IMR-90 (cell line): ENCODE results near the gene GABPA.

Experiments used
- BHLHE40 ChIP-seq: fragments of 150-350 bp; IDR thresholded peaks from 2 replicates; pipeline ENCODE4 v1.6.1; 2016; ENCODE audit warnings: mild to moderate bottlenecking, low read depth, low read length
- CEBPB ChIP-seq: IDR thresholded peaks from 2 replicates; pipeline ENCODE4 v1.6.1; 2012; ENCODE audit warnings: low read depth, low read length, improper control_type of control experiment
- CHD1 ChIP-seq: IDR thresholded peaks from 2 replicates; pipeline ENCODE4 v1.6.1; 2012; ENCODE audit warnings: low read depth, low read length, improper control_type of control experiment
- CTCF ChIP-seq: conservative IDR thresholded peaks from 2 replicates; pipeline ENCODE4 v1.5.1; 2012; ENCODE audit warnings: mild to moderate bottlenecking, low read depth, low read length, improper control_type of control experiment
- FOS ChIP-seq: fragments of 150-350 bp; IDR thresholded peaks from 2 replicates; pipeline ENCODE4 v1.6.1; 2016; ENCODE audit warnings: low read depth, low read length
- MAFK ChIP-seq: IDR thresholded peaks from 2 replicates; pipeline ENCODE4 v1.6.1; 2012; ENCODE audit warnings: low read depth, low read length, improper control_type of control experiment
- MAZ ChIP-seq: IDR thresholded peaks from 2 replicates; pipeline ENCODE4 v1.6.1; 2012; ENCODE audit warnings: low read depth, mild to moderate bottlenecking, low read length, improper control_type of control experiment, moderate library complexity, borderline replicate concordance
- MXI1 ChIP-seq: IDR thresholded peaks from 2 replicates; pipeline ENCODE4 v1.6.1; 2012; ENCODE audit warnings: low read depth, mild to moderate bottlenecking, low read length, moderate library complexity, borderline replicate concordance
- NFE2L2 ChIP-seq: fragments of 150-350 bp; IDR thresholded peaks from 2 replicates; pipeline ENCODE4 v1.6.1; 2016; ENCODE audit warnings: low read depth, mild to moderate bottlenecking, low read length
- POLR2A ChIP-seq: IDR thresholded peaks from 2 replicates; pipeline ENCODE4 v1.6.1; 2012; ENCODE audit warnings: mild to moderate bottlenecking, low read depth, low read length
- RAD21 ChIP-seq: IDR thresholded peaks from 2 replicates; pipeline ENCODE4 v1.6.1; 2012; ENCODE audit warnings: low read length, improper control_type of control experiment
- RCOR1 ChIP-seq: IDR thresholded peaks from 2 replicates; pipeline ENCODE4 v1.6.1; 2012; ENCODE audit warnings: mild to moderate bottlenecking, low read length, improper control_type of control experiment; ENCODE audit not compliant: insufficient replicate concordance
- RFX5 ChIP-seq: IDR thresholded peaks from 2 replicates; pipeline ENCODE4 v1.8.0; 2012; ENCODE audit warnings: low read depth, mild to moderate bottlenecking, low read length, moderate library complexity
- TF ChIP-seq, protein P1 (sequence below): fragments of 150-350 bp; IDR thresholded peaks from 2 replicates; pipeline ENCODE4 v1.6.1; 2017; ENCODE audit warnings: mild to moderate bottlenecking, antibody characterized with exemption, low read length, low read depth

- TF ChIP-seq MAFK (no peak), CTCF (no peak), NFE2L2 (no peak), CEBPB (no peak), POLR2A (no peak), RCOR1 (no peak), RAD21 (no peak), MXI1 (no peak), FOS (no peak), BHLHE40 (no peak), MAZ (no peak), CHD1 (no peak), RFX5 (no peak)
- TF ChIP-seq, protein P1, sequence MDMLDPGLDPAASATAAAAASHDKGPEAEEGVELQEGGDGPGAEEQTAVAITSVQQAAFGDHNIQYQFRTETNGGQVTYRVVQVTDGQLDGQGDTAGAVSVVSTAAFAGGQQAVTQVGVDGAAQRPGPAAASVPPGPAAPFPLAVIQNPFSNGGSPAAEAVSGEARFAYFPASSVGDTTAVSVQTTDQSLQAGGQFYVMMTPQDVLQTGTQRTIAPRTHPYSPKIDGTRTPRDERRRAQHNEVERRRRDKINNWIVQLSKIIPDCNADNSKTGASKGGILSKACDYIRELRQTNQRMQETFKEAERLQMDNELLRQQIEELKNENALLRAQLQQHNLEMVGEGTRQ, result no peak
Measured at GRCh38 chr21:25767921-25768320, 33.1 kb downstream of the GABPA start.
